Natural killer cell (primary cell): ENCODE results near the gene MAP3K9. TPM values are rescaled to one million over a fixed set of nuclear protein-coding genes. Genes with fewer than 3 reads are reported as not detected.

Experiments
- ATAC-seq, 3 donors: fragments of 150-1000 bp in 2 of 3; fragments of 200-7000 bp in 1 of 3; cut with Tn5 transposase; 1 replicate in 1 of 3; 2 replicates in 2 of 3; pipeline ENCODE4 v1.10.0; 2021; ENCODE audit warnings: mild to moderate bottlenecking in 2 of 3, moderate library complexity in 2 of 3
- DNase-seq, 2 donors: peaks; one replicate each; pipeline versions ENCODE4 v3.0.0 to v3.0.0-alpha.2; 2013 to 2021; ENCODE audit warnings: mixed read lengths in 1 of 2
- H3K27ac ChIP-seq: one replicate; pipeline ENCODE4 v1.5.1; 2013; ENCODE audit warnings: mild to moderate bottlenecking, low read length
- H3K27me3 ChIP-seq: one replicate; pipeline ENCODE4 v1.6.1; 2013; ENCODE audit warnings: low read length; ENCODE audit not compliant: control insufficient read depth, insufficient read depth
- H3K36me3 ChIP-seq: one replicate; pipeline ENCODE4 v1.6.1; 2013; ENCODE audit warnings: low read length; ENCODE audit not compliant: control insufficient read depth, insufficient read depth
- H3K4me1 ChIP-seq: one replicate; pipeline ENCODE4 v1.6.1; 2013; ENCODE audit warnings: low read length; ENCODE audit not compliant: control insufficient read depth, insufficient read depth
- H3K4me3 ChIP-seq: one replicate; pipeline ENCODE4 v1.5.1; 2013; ENCODE audit warnings: low read length
- H3K9me3 ChIP-seq: one replicate; pipeline ENCODE4 v1.6.1; 2013; ENCODE audit warnings: low read length; ENCODE audit not compliant: control insufficient read depth, insufficient read depth
- H3K27ac Mint-ChIP-seq, 2 donors: one replicate each; pipeline ENCODE4 v1.8.0; 2022; ENCODE audit warnings: mild to moderate bottlenecking in 2 of 2, mixed read lengths in 2 of 2, moderate library complexity in 1 of 2
- H3K27me3 Mint-ChIP-seq, 2 donors: one replicate each; pipeline ENCODE4 v1.8.0; 2022; ENCODE audit warnings: low read depth in 2 of 2, mixed read lengths in 2 of 2
- H3K36me3 Mint-ChIP-seq: one replicate; pipeline ENCODE4 v1.8.0; 2022; ENCODE audit warnings: mixed read lengths
- H3K4me1 Mint-ChIP-seq, 2 donors: one replicate each; pipeline ENCODE4 v1.8.0; 2022; ENCODE audit warnings: mixed read lengths in 2 of 2
- H3K4me3 Mint-ChIP-seq: one replicate; pipeline ENCODE4 v1.8.0; 2022; ENCODE audit warnings: mild to moderate bottlenecking, moderate library complexity, mixed read lengths
- H3K9me3 Mint-ChIP-seq, 2 donors: one replicate each; pipeline ENCODE4 v1.8.0; 2022; ENCODE audit warnings: mixed read lengths in 2 of 2
- CTCF ChIP-seq: fragments of 200-600 bp; IDR thresholded peaks from one replicate; pipeline ENCODE4 v1.8.0; 2022; ENCODE audit warnings: antibody characterized with exemption
- WGBS: methylation state at CpG from one replicate; pipeline ENCODE4 v1.1.7; 2013; ENCODE audit warnings: missing lambda C conversion rate; ENCODE audit not compliant: insufficient coverage; 5-methylcytosine and 5-hydroxymethylcytosine counted together
- intact Hi-C: fragments of 100-400 bp; cut with micrococcal nuclease; formaldehyde crosslinking; loops from one replicate; pipeline ENCODE4 v1.14.2; 2022
- total RNA-seq, 4 donors: library from RNA; stranded (reverse); fragments of 120-200 nt in 1 of 4; gene quantifications; one replicate each; pipeline versions ENCODE4 v1.2.3 to v1.2.4, GENCODE V29; 2013 to 2022

Gene MAP3K9
- total RNA-seq, 3 donors from 2014 or later (not counting 1 experiment from before 2014, with no cell fraction given) = 3.6 to 7.9 (median 3.8) TPM

- Mint-ChIP-seq H3K27me3 (peaks cover 2 to 43% of the 10 kb centered on the region in 2 donors), H3K4me3 (no peak overlapping the region), H3K4me1 (no peaks in the 10 kb centered on the region), H3K36me3 (no peaks in the 10 kb centered on the region), H3K9me3 (no peaks in the 10 kb centered on the region), H3K27ac (no peak overlapping the region)
- DNase-seq (no peak), ATAC-seq (no peak)
- Histone ChIP-seq H3K36me3 (no peaks in the 10 kb centered on the region), H3K9me3 (no peaks in the 10 kb centered on the region), H3K27ac (no peak overlapping the region), H3K4me1 (peaks cover 5% of the 10 kb centered on the region), H3K4me3 (no peak overlapping the region), H3K27me3 (no peaks in the 10 kb centered on the region)
- TF ChIP-seq CTCF = no peak
- intact Hi-C loops = no loop called here
These were observed 107.7 kb downstream of the MAP3K9 start for GRCh38 chr14:70701610-70702009.

GRCh38 chr14:70700955-70701585, 108.2 kb downstream of the MAP3K9 start:
- Mint-ChIP-seq H3K27ac (no peak overlapping the region), H3K4me1 (no peaks in the 10 kb centered on the region), H3K27me3 (peaks cover 2 to 37% of the 10 kb centered on the region in 2 donors), H3K4me3 (no peak overlapping the region), H3K36me3 (no peaks in the 10 kb centered on the region), H3K9me3 (no peaks in the 10 kb centered on the region)
- Histone ChIP-seq H3K4me1 (peaks cover 5% of the 10 kb centered on the region), H3K27me3 (no peaks in the 10 kb centered on the region), H3K9me3 (no peaks in the 10 kb centered on the region), H3K36me3 (no peaks in the 10 kb centered on the region), H3K27ac (no peak overlapping the region), H3K4me3 (no peak overlapping the region)
- 95% methylated on average over 4 of the region's 4 CpGs for WGBS
- intact Hi-C loops = no loop called here
- TF ChIP-seq CTCF = no peak
- no peak for DNase-seq
- no peak for ATAC-seq

GRCh38 chr14:70699646-70700045, 109.7 kb downstream of the MAP3K9 start:
- TF ChIP-seq CTCF = no peak
- Histone ChIP-seq H3K9me3 (no peaks in the 10 kb centered on the region), H3K27me3 (no peaks in the 10 kb centered on the region), H3K4me1 (peaks cover 5% of the 10 kb centered on the region), H3K27ac (no peak overlapping the region), H3K4me3 (no peak overlapping the region), H3K36me3 (no peaks in the 10 kb centered on the region)
- WGBS = 86% methylated on average over 5 of the region's 5 CpGs
- Mint-ChIP-seq H3K4me1 (no peaks in the 10 kb centered on the region), H3K4me3 (no peak overlapping the region), H3K27ac (no peak overlapping the region), H3K27me3 (peaks cover 0 to 23% of the 10 kb centered on the region in 2 donors), H3K36me3 (no peaks in the 10 kb centered on the region), H3K9me3 (no peaks in the 10 kb centered on the region)
- ATAC-seq (no peak), DNase-seq (no peak)
- intact Hi-C loops = no loop called here

GRCh38 chr14:70698288-70698687, 111.0 kb downstream of the MAP3K9 start:
- peaks cover 0 to 22% of the 10 kb centered on the region in 2 donors for H3K27me3 Mint-ChIP-seq
- TF ChIP-seq CTCF = no peak
- Histone ChIP-seq H3K27me3 (no peaks in the 10 kb centered on the region), H3K36me3 (no peaks in the 10 kb centered on the region), H3K4me1 (peaks cover 5% of the 10 kb centered on the region), H3K27ac (no peak overlapping the region), H3K9me3 (no peaks in the 10 kb centered on the region), H3K4me3 (no peak overlapping the region)
- H3K4me3 Mint-ChIP-seq = no peak overlapping the region
- 58% methylated on average over 3 of the region's 3 CpGs for WGBS
- ATAC-seq (no peak), DNase-seq (no peak)
- H3K4me1 Mint-ChIP-seq = no peaks in the 10 kb centered on the region
- intact Hi-C loops = no loop called here
- no peak overlapping the region for H3K27ac Mint-ChIP-seq
- no peaks in the 10 kb centered on the region for H3K36me3 Mint-ChIP-seq
- no peaks in the 10 kb centered on the region for H3K9me3 Mint-ChIP-seq
